Smooth muscle cell (in vitro differentiated cells): Measurements from ENCODE around the gene EPAS1. TPM values are rescaled to one million over a fixed set of nuclear protein-coding genes. Genes with fewer than 3 reads are reported as not detected.

Experiments
- DNase-seq: peaks from one replicate; lab custom pipeline; 2025; ENCODE audit not compliant: unreplicated experiment; lab: John Stamatoyannopoulos, UW
- H2AFZ ChIP-seq: fragments of 200-600 bp; sonication (generic); 2 replicates; pipeline ENCODE4 v1.6.0; 2016; ENCODE audit warnings: antibody characterized with exemption, low read depth, mild to moderate bottlenecking
- H3F3A ChIP-seq: fragments of 200-600 bp; sonication (generic); 2 replicates; pipeline ENCODE4 v1.6.0; 2017; ENCODE audit warnings: antibody characterized with exemption, low read depth
- H3K27ac ChIP-seq: fragments of 200-600 bp; sonication (generic); 2 replicates; pipeline ENCODE4 v1.5.1; 2016; ENCODE audit warnings: low read depth, mild to moderate bottlenecking
- H3K27me3 ChIP-seq: fragments of 200-600 bp; sonication (generic); 2 replicates; pipeline ENCODE4 v1.6.1; 2016; ENCODE audit warnings: low read depth, mild to moderate bottlenecking
- H3K36me3 ChIP-seq: fragments of 200-600 bp; sonication (generic); 2 replicates; pipeline ENCODE4 v1.5.1; 2016; ENCODE audit warnings: low read depth
- H3K4me1 ChIP-seq: fragments of 200-600 bp; sonication (generic); 2 replicates; pipeline ENCODE4 v1.5.1; 2016; ENCODE audit warnings: low read depth
- H3K4me2 ChIP-seq: fragments of 200-600 bp; sonication (generic); 2 replicates; pipeline ENCODE4 v1.6.0; 2016; ENCODE audit warnings: mild to moderate bottlenecking
- H3K4me3 ChIP-seq: fragments of 200-600 bp; sonication (generic); 2 replicates; pipeline ENCODE4 v1.5.1; 2016; ENCODE audit warnings: mild to moderate bottlenecking
- H3K79me2 ChIP-seq: fragments of 200-600 bp; sonication (generic); 2 replicates; pipeline ENCODE4 v1.6.0; 2016; ENCODE audit warnings: low read depth, mild to moderate bottlenecking
- H3K9ac ChIP-seq: fragments of 200-600 bp; sonication (generic); 2 replicates; pipeline ENCODE4 v1.6.0; 2016; ENCODE audit warnings: low read depth
- H3K9me3 ChIP-seq: fragments of 200-600 bp; sonication (generic); replicated peaks from 2 replicates; pipeline ENCODE4 v1.5.1; 2016; ENCODE audit warnings: low read depth
- H4K20me1 ChIP-seq: fragments of 200-600 bp; sonication (generic); 2 replicates; pipeline ENCODE4 v1.6.0; 2016; ENCODE audit warnings: low read depth
- WGBS: methylation state at CpG from one replicate; pipeline ENCODE4 v1.1.7; 2016; ENCODE audit warnings: low lambda C conversion rate; 5-methylcytosine and 5-hydroxymethylcytosine counted together
- polyA plus RNA-seq: library from polyadenylated mRNA; unstranded; fragments of >200 nt; fragmentation: Nextera tagmentation; extraction: Ambion mirVana; gene quantifications from 2 replicates; pipeline ENCODE4 v1.2.1, GENCODE V29; 2016
- total RNA-seq: library from RNA; depleted of rRNA; stranded (reverse); fragments of >200 nt; gene quantifications from 2 replicates; pipeline ENCODE4 v1.2.3, GENCODE V29; 2014
- TF ChIP-seq, protein P1 (sequence below): fragments of 200-600 bp; sonication (generic); IDR thresholded peaks from 2 replicates; pipeline ENCODE4 v1.5.1; 2017; ENCODE audit warnings: borderline replicate concordance, mild to moderate bottlenecking, antibody characterized with exemption; ENCODE audit not compliant: insufficient read depth, poor library complexity, severe bottlenecking

Gene EPAS1
- total and polyA plus RNA-seq, 2 experiments from 2014 or later, result 31.7 to 91.6 TPM

DNA sequence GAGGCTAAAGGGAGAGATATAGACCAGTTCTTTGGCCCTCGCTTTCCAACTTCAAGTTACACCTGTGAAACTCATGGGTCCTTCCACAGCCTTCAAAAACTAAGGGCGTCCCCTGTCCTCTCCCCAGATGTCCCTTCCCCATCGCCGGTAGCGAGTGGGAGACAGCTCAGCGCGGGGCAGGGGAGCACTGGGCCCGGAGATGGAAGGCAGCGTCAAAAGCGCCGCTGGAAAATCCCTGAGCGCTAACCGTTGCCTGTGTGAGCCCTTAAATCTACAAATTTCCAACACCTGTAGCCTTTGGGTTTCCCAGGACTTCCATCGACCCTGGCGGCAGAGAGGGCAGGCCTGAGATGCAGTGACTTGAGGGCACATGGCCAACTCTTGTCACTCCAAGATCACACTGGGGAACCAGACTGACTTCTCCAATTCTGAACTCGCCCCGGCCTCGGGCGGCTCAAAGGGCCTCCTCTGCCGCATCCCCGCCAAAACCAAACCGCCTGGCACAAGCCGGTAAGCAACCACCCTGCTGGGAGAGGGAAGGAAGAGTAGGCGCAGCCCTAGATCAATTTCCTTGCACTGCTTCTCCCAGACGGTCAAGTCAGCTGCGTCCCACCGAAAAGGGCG, 879 bp upstream of the EPAS1 start:
- H3K27ac ChIP-seq, result peak overlapping the region; percentile 14

DNA sequence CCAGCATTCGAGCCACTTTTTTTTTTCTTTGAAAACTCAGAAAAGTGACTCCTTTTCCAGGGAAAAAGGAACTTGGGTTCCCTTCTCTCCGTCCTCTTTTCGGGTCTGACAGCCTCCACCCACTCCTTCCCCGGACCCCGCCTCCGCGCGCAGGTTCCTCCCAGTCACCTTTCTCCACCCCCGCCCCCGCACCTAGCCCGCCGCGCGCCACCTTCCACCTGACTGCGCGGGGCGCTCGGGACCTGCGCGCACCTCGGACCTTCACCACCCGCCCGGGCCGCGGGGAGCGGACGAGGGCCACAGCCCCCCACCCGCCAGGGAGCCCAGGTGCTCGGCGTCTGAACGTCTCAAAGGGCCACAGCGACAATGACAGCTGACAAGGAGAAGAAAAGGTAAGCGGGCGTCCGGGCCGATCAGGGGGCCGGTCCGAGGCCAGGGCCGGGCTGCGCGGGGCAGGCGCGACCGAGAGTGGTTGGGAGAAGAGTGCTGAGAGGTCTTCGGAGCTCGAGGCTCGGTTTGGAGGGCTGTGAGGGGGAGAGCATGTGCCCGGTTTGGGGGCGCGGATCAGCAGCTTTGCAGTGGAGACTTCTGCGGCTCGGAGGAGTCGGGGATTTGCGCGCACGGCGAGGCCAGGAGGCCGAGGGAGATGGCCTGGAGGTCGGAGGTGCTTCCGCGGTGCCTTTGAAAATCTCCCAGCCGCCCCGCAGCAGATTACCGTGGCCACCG, 502 bp downstream of the EPAS1 start:
- Histone ChIP-seq H3K36me3 (no peaks in the 10 kb centered on the region), H3K4me2 (peak overlapping the region; percentile 85), H3K4me3 (peak overlapping the region; percentile 64), H3K4me1 (peaks cover 4% of the 10 kb centered on the region), H3K79me2 (peaks cover 52% of the 10 kb centered on the region), H3K9me3 (no peaks in the 10 kb centered on the region), H3K27ac (peak overlapping the region; percentile 58), H3K27me3 (no peaks in the 10 kb centered on the region), H3K9ac (peak overlapping the region; percentile 51), H2AFZ (no peak overlapping the region), H3F3A (no peaks in the 10 kb centered on the region), H4K20me1 (peaks cover 54% of the 10 kb centered on the region)
- TF ChIP-seq, protein P1, sequence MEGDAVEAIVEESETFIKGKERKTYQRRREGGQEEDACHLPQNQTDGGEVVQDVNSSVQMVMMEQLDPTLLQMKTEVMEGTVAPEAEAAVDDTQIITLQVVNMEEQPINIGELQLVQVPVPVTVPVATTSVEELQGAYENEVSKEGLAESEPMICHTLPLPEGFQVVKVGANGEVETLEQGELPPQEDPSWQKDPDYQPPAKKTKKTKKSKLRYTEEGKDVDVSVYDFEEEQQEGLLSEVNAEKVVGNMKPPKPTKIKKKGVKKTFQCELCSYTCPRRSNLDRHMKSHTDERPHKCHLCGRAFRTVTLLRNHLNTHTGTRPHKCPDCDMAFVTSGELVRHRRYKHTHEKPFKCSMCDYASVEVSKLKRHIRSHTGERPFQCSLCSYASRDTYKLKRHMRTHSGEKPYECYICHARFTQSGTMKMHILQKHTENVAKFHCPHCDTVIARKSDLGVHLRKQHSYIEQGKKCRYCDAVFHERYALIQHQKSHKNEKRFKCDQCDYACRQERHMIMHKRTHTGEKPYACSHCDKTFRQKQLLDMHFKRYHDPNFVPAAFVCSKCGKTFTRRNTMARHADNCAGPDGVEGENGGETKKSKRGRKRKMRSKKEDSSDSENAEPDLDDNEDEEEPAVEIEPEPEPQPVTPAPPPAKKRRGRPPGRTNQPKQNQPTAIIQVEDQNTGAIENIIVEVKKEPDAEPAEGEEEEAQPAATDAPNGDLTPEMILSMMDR, result no peak
- DNase-seq, result no peak
- WGBS, result under 1% methylated on average over 51 of the region's 65 CpGs

More for the DNA sequence above, 879 bp upstream of the EPAS1 start:
- Histone ChIP-seq H4K20me1 (peaks cover 40% of the 10 kb centered on the region), H3K27me3 (no peaks in the 10 kb centered on the region), H3K4me2 (peak overlapping the region; percentile 85), H3K9me3 (no peaks in the 10 kb centered on the region), H2AFZ (peak overlapping the region; percentile 20), H3F3A (no peaks in the 10 kb centered on the region), H3K4me3 (peak overlapping the region; percentile 64), H3K4me1 (peaks cover 4% of the 10 kb centered on the region), H3K79me2 (peaks cover 38% of the 10 kb centered on the region), H3K36me3 (no peaks in the 10 kb centered on the region), H3K9ac (peak overlapping the region; percentile 37)
- no peak for DNase-seq
- 34% methylated on average over 28 of the region's 28 CpGs for WGBS
- TF ChIP-seq, protein P1, result no peak

DNA sequence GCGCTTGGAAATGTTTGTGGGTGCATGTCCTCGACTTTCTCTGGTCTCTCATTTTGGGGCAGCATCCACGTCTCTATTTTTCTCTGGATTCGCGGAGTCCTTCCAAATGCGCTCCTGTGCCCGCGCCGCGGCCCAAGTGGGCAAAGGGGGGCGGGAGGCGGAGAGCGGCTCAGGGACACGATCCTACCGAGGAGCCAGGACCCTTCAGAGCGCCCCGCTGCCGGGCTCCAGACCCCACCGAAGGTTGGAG, 990 bp downstream of the EPAS1 start:
- Histone ChIP-seq H3F3A (no peaks in the 10 kb centered on the region), H3K4me3 (peak overlapping the region; percentile 64), H2AFZ (no peak overlapping the region), H3K4me1 (peaks cover 4% of the 10 kb centered on the region), H3K27ac (peak overlapping the region; percentile 29), H3K27me3 (no peaks in the 10 kb centered on the region), H3K9me3 (no peaks in the 10 kb centered on the region), H3K4me2 (peak overlapping the region; percentile 85), H3K79me2 (peaks cover 57% of the 10 kb centered on the region), H3K9ac (peak overlapping the region; percentile 51), H3K36me3 (no peaks in the 10 kb centered on the region), H4K20me1 (peaks cover 59% of the 10 kb centered on the region)
- 2% methylated on average over 18 of the region's 19 CpGs for WGBS
- no peak for DNase-seq
- TF ChIP-seq, protein P1, result no peak
